Bronchial epithelial cell (primary cell): Measurements from ENCODE around the gene PACS2. TPM values are rescaled to one million over a fixed set of nuclear protein-coding genes. Genes with fewer than 3 reads are reported as not detected.

ENCODE experiments used
- DNase-seq: peaks from one replicate; pipeline ENCODE4 v3.0.0-alpha.2; 2010; ENCODE audit warnings: low read depth
- FAIRE-seq: peaks from 2 replicates; lab custom pipeline; 2011; peaks lifted over from hg19 to GRCh38; lab: Jason Lieb, UNC
- H3K27me3 ChIP-seq: 2 replicates; pipeline ENCODE4 v1.5.1; 2011; ENCODE audit warnings: low read length; ENCODE audit not compliant: control insufficient read depth, insufficient read depth
- H3K36me3 ChIP-seq: 2 replicates; pipeline ENCODE4 v1.5.1; 2011; ENCODE audit warnings: low read length; ENCODE audit not compliant: control insufficient read depth, insufficient read depth
- H3K4me3 ChIP-seq: 2 replicates; pipeline ENCODE4 v1.5.1; 2011; ENCODE audit warnings: mild to moderate bottlenecking, low read depth, low read length, control low read depth
- total RNA-seq: library from RNA; depleted of rRNA; stranded (reverse); fragments of >200 nt; gene quantifications from 2 replicates; pipeline ENCODE4 v1.2.1, GENCODE V29; 2014
- TF ChIP-seq, protein P1 (sequence below): IDR thresholded peaks from 2 replicates; pipeline ENCODE4 v1.5.1; 2011; ENCODE audit warnings: mild to moderate bottlenecking, moderate library complexity, low read length, control low read depth, inconsistent platforms; ENCODE audit not compliant: insufficient read depth, severe bottlenecking

PACS2 gene
- total RNA-seq, 1 donor from 2014 or later = 42.4 TPM

DNA sequence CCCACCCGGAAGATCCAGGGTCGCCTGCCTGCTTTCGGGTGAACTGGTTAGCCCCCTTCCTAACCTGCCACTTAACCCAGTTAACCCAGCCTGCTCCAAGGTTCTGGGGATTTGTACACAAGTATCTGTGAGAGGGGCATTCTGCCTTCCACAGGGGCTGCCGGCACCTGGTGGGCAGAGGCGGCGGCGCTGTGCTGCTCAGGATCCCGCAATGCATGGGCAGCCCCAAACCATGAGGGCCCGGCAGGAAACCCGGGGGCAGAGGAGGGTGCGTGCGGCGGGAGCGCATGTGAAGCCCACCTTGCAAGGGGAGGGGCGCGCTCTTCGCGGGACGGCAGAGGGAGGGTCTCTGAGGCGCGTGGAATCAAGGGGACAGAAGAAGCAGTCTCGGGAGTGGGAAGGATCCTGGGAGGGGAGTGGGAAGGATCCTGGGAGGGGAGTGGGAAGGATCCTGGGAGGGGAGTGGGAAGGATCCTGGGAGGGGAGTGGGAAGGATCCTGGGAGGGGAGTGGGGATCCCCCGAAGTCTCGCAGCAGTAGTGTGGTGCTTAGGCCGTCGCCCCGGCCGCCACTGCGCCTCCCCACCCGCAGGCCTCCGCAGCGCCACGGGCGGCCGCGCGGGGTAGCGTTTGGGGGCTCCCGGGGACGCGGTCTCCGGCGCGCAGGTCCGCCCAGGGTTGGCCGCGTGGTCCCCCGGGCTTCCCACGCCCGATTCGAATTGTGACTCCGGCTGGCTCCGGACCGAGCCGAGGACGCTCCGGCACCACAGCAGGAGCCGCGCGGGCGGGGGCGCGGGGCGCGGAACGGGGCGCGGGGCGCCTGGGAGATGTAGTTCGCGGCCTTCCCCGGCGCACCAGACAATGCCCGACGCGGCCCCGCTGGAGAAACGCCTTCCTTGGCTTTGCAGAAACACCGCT lies 100.2 kb downstream of the PACS2 start:
- peak; percentile 9 for DNase-seq
- Histone ChIP-seq H3K4me3 (peak overlapping the region; percentile 43), H3K36me3 (no peaks in the 10 kb centered on the region), H3K27me3 (peaks cover 5% of the 10 kb centered on the region)
- TF ChIP-seq, protein P1, sequence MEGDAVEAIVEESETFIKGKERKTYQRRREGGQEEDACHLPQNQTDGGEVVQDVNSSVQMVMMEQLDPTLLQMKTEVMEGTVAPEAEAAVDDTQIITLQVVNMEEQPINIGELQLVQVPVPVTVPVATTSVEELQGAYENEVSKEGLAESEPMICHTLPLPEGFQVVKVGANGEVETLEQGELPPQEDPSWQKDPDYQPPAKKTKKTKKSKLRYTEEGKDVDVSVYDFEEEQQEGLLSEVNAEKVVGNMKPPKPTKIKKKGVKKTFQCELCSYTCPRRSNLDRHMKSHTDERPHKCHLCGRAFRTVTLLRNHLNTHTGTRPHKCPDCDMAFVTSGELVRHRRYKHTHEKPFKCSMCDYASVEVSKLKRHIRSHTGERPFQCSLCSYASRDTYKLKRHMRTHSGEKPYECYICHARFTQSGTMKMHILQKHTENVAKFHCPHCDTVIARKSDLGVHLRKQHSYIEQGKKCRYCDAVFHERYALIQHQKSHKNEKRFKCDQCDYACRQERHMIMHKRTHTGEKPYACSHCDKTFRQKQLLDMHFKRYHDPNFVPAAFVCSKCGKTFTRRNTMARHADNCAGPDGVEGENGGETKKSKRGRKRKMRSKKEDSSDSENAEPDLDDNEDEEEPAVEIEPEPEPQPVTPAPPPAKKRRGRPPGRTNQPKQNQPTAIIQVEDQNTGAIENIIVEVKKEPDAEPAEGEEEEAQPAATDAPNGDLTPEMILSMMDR = peak; percentile 66
- FAIRE-seq = no peak

DNA sequence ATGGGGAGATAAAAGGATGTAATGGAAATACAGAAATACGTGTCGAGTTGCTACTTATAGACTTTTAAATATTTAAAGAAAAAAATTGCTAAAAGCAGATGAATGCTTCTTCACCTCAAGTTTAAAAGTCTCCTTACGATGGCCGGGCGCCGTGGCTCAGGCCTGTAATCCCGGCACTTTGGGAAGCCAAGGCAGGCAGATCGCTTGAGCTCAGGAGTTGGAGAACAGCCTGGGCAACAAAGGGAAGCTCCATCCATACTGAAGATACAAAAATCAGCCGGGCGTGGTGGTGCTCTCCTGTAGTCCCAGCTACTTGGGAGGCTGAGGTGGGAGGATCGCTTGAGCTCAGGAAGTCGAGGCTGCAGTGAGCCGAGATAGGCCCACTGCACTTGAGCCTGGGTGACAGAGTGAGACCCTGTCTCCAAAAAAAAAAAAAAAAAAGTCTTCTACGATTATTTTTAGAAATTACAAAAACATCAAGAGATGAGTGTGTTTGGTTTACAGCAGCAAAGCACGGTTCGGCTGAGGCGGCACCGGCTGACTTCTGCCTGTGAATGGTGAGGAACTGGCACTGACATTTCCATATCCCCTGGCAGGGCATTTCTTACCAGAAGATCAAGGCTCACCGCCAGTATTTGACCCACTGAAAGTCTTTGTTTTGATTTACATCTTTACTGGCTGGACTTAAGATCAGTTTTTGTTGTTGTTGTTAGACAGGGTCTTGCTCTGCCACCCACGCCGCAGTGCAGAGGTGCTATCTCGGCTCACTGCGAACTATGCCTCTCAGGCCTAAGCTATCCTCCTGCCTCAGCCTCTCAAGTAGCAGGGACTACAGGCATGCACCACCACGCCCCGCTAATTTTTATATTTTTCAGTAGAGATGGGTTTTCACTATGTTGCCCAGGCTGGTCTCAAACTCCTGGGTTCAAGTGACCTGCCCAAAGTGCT lies 101.2 kb downstream of the PACS2 start:
- no peak for DNase-seq
- TF ChIP-seq, protein P1 = no peak
- Histone ChIP-seq H3K27me3 (no peaks in the 10 kb centered on the region), H3K4me3 (peak overlapping the region; percentile 43), H3K36me3 (no peaks in the 10 kb centered on the region)
- no peak for FAIRE-seq

DNA sequence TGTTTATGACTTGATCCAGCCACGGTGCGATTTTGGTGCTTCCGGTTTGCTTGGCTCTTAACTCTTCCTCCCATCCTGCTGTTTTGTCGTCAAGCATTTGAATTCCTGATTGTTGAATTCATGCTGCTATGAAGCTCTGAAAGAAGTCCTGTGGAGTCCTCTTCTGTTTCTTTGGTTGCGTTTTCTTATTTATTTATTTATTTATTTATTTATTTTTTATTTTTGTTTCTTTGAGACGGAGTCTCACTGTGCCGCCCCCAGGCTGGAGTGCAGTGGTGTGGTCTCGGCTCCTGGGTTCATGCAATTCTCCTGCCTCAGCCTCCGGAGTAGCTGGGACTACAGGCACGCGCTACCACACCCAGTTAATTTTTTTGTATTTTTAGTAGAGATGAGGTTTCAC lies 102.1 kb downstream of the PACS2 start:
- no peak for DNase-seq
- TF ChIP-seq, protein P1 = no peak
- no peak for FAIRE-seq
- Histone ChIP-seq H3K36me3 (no peaks in the 10 kb centered on the region), H3K27me3 (no peaks in the 10 kb centered on the region), H3K4me3 (no peak overlapping the region)

DNA sequence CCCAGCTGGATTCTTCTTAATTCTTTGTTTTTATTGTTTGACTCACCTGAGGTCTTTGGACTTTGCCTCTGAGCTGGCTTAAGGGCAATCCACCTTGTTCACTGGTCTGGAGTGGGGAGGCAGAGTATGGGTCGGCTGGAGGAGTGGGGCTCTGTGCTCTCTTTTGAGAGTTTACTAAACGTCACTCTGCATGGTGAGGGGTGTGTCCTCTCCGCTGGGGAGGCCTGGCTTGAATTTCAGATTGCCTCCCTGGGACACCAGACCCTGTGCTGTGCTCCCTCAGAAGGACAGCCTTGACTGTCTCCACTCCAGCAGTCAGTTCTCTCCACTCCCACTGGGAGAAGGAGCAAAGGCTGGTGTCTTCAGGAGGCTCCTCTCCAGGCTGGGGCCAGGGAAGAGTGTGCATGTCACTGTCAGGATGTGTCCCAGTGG lies 103.2 kb downstream of the PACS2 start:
- no peak overlapping the region for H3K4me3 ChIP-seq
- FAIRE-seq (no peak), DNase-seq (no peak)
- H3K27me3 ChIP-seq = no peaks in the 10 kb centered on the region
- no peaks in the 10 kb centered on the region for H3K36me3 ChIP-seq
- TF ChIP-seq, protein P1 = no peak

DNA sequence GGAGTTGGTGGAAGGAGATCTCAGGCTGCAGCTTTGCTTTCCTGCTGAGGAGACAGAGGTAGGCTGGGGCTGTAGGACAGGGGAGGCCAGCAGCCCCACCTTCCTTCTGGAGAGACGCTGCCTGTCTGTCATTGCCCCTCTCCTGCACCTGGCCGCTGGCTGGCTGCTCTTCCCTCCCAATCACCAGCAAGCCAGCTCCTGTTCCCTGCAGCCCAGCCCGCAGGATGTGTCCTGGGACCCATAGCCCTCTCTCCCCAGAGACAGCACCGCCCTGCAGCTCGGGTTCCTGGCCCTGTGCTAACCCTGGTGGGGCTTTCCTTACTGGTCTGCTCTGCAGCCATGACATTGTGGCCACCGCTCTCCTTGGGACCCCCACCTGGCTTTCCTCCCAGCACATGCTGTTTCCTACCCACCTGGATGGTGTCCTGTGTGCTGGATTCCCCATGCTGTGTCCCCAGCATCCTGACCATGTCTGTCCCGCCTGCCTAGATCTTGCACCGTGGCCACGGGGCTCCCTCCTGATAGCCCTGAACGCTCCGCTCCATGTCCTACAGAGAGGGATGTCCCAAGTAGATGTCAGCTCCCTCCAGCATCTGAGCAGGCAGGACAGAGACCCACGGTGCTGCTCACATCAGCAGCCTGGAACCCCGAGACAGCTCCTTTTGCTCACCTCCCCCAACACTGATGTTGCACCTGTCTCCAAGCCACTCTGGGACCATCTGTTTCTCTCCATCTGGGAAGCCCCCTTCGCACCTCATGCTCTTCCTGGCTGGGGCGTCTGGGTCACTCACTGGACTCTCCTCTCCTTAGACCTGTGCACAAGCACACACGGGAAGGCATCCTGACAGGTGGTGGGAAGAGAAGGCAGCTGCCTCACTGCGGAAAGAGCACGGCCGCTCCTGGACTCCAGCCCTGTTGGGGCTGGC lies 104.0 kb downstream of the PACS2 start:
- FAIRE-seq (no peak), DNase-seq (no peak)
- Histone ChIP-seq H3K27me3 (no peaks in the 10 kb centered on the region), H3K36me3 (no peaks in the 10 kb centered on the region), H3K4me3 (peak overlapping the region; percentile 65)
- TF ChIP-seq, protein P1 = no peak
